Astrocyte (in vitro differentiated cells and primary cell): ENCODE results near the gene RBM20. TPM values are rescaled to one million over a fixed set of nuclear protein-coding genes. Genes with fewer than 3 reads are reported as not detected.

Source experiments
- DNase-seq: peaks from one replicate; pipeline ENCODE4 v3.0.0-alpha.2; 2010; ENCODE audit warnings: low read depth
- FAIRE-seq: peaks from 2 replicates; lab custom pipeline; 2011; peaks lifted over from hg19 to GRCh38; lab: Jason Lieb, UNC
- H2AFZ ChIP-seq: 2 replicates; pipeline ENCODE4 v1.6.0; 2012; ENCODE audit warnings: low read depth, low read length, inconsistent platforms
- H3K27ac ChIP-seq: 2 replicates; pipeline ENCODE4 v1.5.1; 2011; ENCODE audit warnings: low read depth, low read length, inconsistent platforms
- H3K27me3 ChIP-seq: 2 replicates; pipeline ENCODE4 v1.6.0; 2011; ENCODE audit warnings: low read length, inconsistent platforms; ENCODE audit not compliant: insufficient read depth
- H3K36me3 ChIP-seq: 2 replicates; pipeline ENCODE4 v1.5.1; 2011; ENCODE audit warnings: low read length, inconsistent platforms; ENCODE audit not compliant: insufficient read depth
- H3K4me1 ChIP-seq: 2 replicates; pipeline ENCODE4 v1.5.1; 2011; ENCODE audit warnings: low read length, inconsistent platforms; ENCODE audit not compliant: insufficient read depth
- H3K4me2 ChIP-seq: 2 replicates; pipeline ENCODE4 v1.6.0; 2012; ENCODE audit warnings: low read length, inconsistent platforms
- H3K4me3 ChIP-seq: 2 replicates; pipeline ENCODE4 v1.5.1; 2011; ENCODE audit warnings: low read depth, mild to moderate bottlenecking, low read length, inconsistent platforms; ENCODE audit not compliant: insufficient read depth
- H3K79me2 ChIP-seq: 2 replicates; pipeline ENCODE4 v1.6.0; 2012; ENCODE audit warnings: mild to moderate bottlenecking, low read length, inconsistent platforms; ENCODE audit not compliant: insufficient read depth
- H3K9ac ChIP-seq: 2 replicates; pipeline ENCODE4 v1.6.0; 2012; ENCODE audit warnings: mild to moderate bottlenecking, low read length, inconsistent platforms
- H3K9me3 ChIP-seq: 2 replicates; pipeline ENCODE4 v1.5.1; 2012; ENCODE audit warnings: low read depth, mild to moderate bottlenecking, low read length, inconsistent platforms; ENCODE audit not compliant: insufficient read depth
- H4K20me1 ChIP-seq: 2 replicates; pipeline ENCODE4 v1.6.0; 2012; ENCODE audit warnings: low read length, inconsistent platforms; ENCODE audit not compliant: insufficient read depth
- H3K27ac Mint-ChIP-seq: one replicate; pipeline ENCODE4 v1.8.0; 2021; ENCODE audit warnings: mild to moderate bottlenecking, mixed read lengths; ENCODE audit not compliant: unreplicated experiment
- H3K27me3 Mint-ChIP-seq: one replicate; pipeline ENCODE4 v1.8.0; 2021; ENCODE audit warnings: low read depth, mixed read lengths; ENCODE audit not compliant: unreplicated experiment
- H3K36me3 Mint-ChIP-seq: one replicate; pipeline ENCODE4 v1.8.0; 2021; ENCODE audit warnings: low read depth, mixed read lengths; ENCODE audit not compliant: unreplicated experiment
- H3K4me1 Mint-ChIP-seq: one replicate; pipeline ENCODE4 v1.8.0; 2021; ENCODE audit warnings: low read depth, mixed read lengths; ENCODE audit not compliant: unreplicated experiment
- H3K4me3 Mint-ChIP-seq: one replicate; pipeline ENCODE4 v1.8.0; 2021; ENCODE audit warnings: mild to moderate bottlenecking, moderate library complexity, mixed read lengths; ENCODE audit not compliant: unreplicated experiment
- H3K9me3 Mint-ChIP-seq: one replicate; pipeline ENCODE4 v1.8.0; 2021; ENCODE audit warnings: mild to moderate bottlenecking, mixed read lengths; ENCODE audit not compliant: unreplicated experiment
- EZH2 ChIP-seq: IDR thresholded peaks from 2 replicates; pipeline ENCODE4 v1.6.1; 2012; ENCODE audit warnings: mild to moderate bottlenecking, low read length, inconsistent platforms; ENCODE audit not compliant: insufficient read depth
- total RNA-seq: library from RNA; stranded (reverse); gene quantifications from 2 replicates; pipeline ENCODE4 v1.2.1, GENCODE V29; 2021
- TF ChIP-seq, protein P1 (sequence below): IDR thresholded peaks from 2 replicates; pipeline ENCODE4 v1.5.1; 2011; ENCODE audit warnings: low read depth, mild to moderate bottlenecking, inconsistent platforms, low read length, moderate library complexity; ENCODE audit not compliant: insufficient read depth

The RBM20 gene
- total RNA-seq, 1 donor from 2014 or later: 1.5 TPM

DNA sequence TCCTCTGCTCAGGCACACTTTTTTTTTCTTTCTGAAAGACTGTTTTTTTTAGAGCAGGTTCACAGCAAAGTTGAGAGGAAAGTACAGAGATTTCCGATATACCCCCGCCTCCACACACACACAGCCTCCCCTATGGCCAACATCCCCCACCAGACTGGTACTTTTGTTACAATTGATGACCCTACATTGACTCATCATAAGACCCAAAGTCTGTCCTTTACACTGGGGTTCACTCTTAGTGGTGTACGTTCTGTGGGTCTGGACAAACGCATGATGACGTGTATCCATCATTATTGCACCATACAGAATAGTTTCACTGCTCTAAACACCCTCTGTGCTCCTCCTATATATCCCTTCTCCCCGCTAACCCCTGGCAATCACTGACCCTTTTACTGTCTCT is 107.7 kb downstream of the RBM20 start:
- H3K4me1 ChIP-seq: no peaks in the 10 kb centered on the region
- H3K9me3 ChIP-seq: no peaks in the 10 kb centered on the region
- no peaks in the 10 kb centered on the region for H3K27me3 ChIP-seq
- TF ChIP-seq EZH2: no peak
- TF ChIP-seq, protein P1, sequence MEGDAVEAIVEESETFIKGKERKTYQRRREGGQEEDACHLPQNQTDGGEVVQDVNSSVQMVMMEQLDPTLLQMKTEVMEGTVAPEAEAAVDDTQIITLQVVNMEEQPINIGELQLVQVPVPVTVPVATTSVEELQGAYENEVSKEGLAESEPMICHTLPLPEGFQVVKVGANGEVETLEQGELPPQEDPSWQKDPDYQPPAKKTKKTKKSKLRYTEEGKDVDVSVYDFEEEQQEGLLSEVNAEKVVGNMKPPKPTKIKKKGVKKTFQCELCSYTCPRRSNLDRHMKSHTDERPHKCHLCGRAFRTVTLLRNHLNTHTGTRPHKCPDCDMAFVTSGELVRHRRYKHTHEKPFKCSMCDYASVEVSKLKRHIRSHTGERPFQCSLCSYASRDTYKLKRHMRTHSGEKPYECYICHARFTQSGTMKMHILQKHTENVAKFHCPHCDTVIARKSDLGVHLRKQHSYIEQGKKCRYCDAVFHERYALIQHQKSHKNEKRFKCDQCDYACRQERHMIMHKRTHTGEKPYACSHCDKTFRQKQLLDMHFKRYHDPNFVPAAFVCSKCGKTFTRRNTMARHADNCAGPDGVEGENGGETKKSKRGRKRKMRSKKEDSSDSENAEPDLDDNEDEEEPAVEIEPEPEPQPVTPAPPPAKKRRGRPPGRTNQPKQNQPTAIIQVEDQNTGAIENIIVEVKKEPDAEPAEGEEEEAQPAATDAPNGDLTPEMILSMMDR: no peak
- H3K4me2 ChIP-seq: no peak overlapping the region
- no peak overlapping the region for H2AFZ ChIP-seq
- no peaks in the 10 kb centered on the region for H4K20me1 ChIP-seq
- DNase-seq (no peak), FAIRE-seq (no peak)
- H3K79me2 ChIP-seq: no peaks in the 10 kb centered on the region
- Mint-ChIP-seq H3K27me3 (no peaks in the 10 kb centered on the region), H3K4me1 (peaks cover 32% of the 10 kb centered on the region), H3K27ac (peak overlapping the region; percentile 8), H3K36me3 (peaks cover 2% of the 10 kb centered on the region), H3K4me3 (no peak overlapping the region), H3K9me3 (peaks cover 3% of the 10 kb centered on the region)
- H3K36me3 ChIP-seq: no peaks in the 10 kb centered on the region
- H3K27ac ChIP-seq: no peak overlapping the region
- H3K4me3 ChIP-seq: no peak overlapping the region
- H3K9ac ChIP-seq: no peak overlapping the region

DNA sequence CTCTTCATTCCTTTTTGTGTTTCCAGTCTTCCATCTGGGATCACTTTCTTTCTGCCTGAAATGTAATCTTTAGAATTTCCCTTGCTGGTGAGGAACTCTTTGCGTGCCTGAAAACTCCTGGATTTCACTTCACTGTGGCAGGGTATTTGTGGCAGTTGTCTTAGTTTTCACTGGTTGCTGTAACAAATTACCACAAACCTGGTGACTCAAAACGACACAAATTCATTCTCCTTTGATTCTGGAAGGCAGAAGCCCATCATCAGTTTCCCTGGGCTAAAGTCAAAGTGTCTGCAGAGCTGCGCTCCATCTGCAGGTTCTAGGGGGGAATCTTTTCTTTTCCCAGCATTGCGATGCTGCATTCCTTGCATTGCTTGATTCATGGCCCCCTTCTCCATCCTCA is 109.3 kb downstream of the RBM20 start:
- no peak overlapping the region for H2AFZ ChIP-seq
- no peaks in the 10 kb centered on the region for H3K27me3 ChIP-seq
- H3K79me2 ChIP-seq: no peaks in the 10 kb centered on the region
- FAIRE-seq: no peak
- no peaks in the 10 kb centered on the region for H3K9me3 ChIP-seq
- Mint-ChIP-seq H3K27ac (no peak overlapping the region), H3K4me1 (peaks cover 29% of the 10 kb centered on the region), H3K36me3 (no peaks in the 10 kb centered on the region), H3K27me3 (no peaks in the 10 kb centered on the region), H3K9me3 (peaks cover 3% of the 10 kb centered on the region), H3K4me3 (no peak overlapping the region)
- H3K36me3 ChIP-seq: no peaks in the 10 kb centered on the region
- H4K20me1 ChIP-seq: no peaks in the 10 kb centered on the region
- H3K4me2 ChIP-seq: no peak overlapping the region
- H3K4me1 ChIP-seq: no peaks in the 10 kb centered on the region
- H3K4me3 ChIP-seq: no peak overlapping the region
- H3K9ac ChIP-seq: no peak overlapping the region
- TF ChIP-seq, protein P1: no peak
- no peak for TF ChIP-seq EZH2
- no peak overlapping the region for H3K27ac ChIP-seq
- no peak for DNase-seq

DNA sequence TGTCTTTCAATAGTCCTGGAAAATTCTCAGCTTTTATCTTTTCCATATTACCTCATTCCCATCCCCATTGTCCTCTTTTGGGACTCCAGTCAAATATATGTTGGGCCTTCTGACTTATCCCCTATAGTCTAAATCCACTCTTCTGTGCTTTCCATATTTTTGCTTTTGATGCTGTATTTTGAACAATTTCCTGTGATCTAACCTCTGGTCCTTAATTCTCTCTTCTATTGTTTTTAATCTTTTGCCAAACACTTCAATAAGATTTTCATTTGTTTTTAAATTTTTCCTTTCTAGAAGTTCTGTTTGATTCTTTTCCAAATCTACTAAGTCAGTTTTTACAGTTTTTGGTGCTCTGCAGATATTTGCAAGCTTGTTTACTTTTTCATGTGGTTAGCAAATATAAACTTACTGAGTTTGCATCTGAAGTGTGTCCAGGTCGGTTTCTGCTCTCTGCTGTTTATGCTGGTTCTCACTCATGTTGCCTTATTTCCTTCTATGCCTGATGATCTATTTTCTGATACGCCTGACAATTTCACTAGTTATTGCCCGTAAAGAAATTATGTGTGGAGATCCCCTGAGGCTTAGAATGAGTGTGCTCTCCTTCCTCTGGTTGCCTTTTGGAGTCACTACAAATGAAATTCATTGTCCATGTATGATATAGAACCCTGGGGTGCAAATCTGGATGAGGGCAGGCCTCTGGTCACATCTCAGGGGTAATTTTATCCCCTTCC is 110.4 kb downstream of the RBM20 start:
- no peak overlapping the region for H2AFZ ChIP-seq
- Mint-ChIP-seq H3K4me3 (no peak overlapping the region), H3K27me3 (no peaks in the 10 kb centered on the region), H3K9me3 (peaks cover 3% of the 10 kb centered on the region), H3K27ac (no peak overlapping the region), H3K4me1 (peaks cover 37% of the 10 kb centered on the region), H3K36me3 (no peaks in the 10 kb centered on the region)
- H3K4me3 ChIP-seq: no peak overlapping the region
- H4K20me1 ChIP-seq: no peaks in the 10 kb centered on the region
- TF ChIP-seq, protein P1: no peak
- TF ChIP-seq EZH2: no peak
- no peak overlapping the region for H3K27ac ChIP-seq
- FAIRE-seq (no peak), DNase-seq (no peak)
- H3K36me3 ChIP-seq: no peaks in the 10 kb centered on the region
- no peaks in the 10 kb centered on the region for H3K79me2 ChIP-seq
- no peak overlapping the region for H3K9ac ChIP-seq
- no peaks in the 10 kb centered on the region for H3K27me3 ChIP-seq
- H3K4me2 ChIP-seq: no peak overlapping the region
- peaks cover 10% of the 10 kb centered on the region for H3K4me1 ChIP-seq
- H3K9me3 ChIP-seq: no peaks in the 10 kb centered on the region
